NCI-H510A (cell line): ENCODE data around the gene SLC13A4.
"Not testable (repeated sequence)": the region's sequence is repeated elsewhere in the genome, so short reads cannot be mapped to it uniquely, and the experiment has no call there.

Source experiments
- DNase-seq: peaks from one replicate; lab custom pipeline; 2025; lab: John Stamatoyannopoulos, UW

The SLC13A4 gene

GRCh38 chr7:135728136-135728669 is at the start of gene SLC13A4:
TSS of gene SLC13A4 (minus strand) at chr7:135728186. CDS start at chr7:135727496, 690 bp downstream.
- no peak for DNase-seq

- DNase-seq: not testable (repeated sequence)
These were observed 47.9 kb upstream of the SLC13A4 start for GRCh38 chr7:135775915-135776314.

GRCh38 chr7:135775230-135775629 is 47.2 kb upstream of the SLC13A4 start:
- DNase-seq: no peak

- DNase-seq: peak; percentile 39
These were observed 46.3 kb upstream of the SLC13A4 start for GRCh38 chr7:135774284-135774683.

- peak; percentile 50 for DNase-seq
These were observed 45.5 kb upstream of the SLC13A4 start for GRCh38 chr7:135773464-135773863.

GRCh38 chr7:135772639-135773222 is 44.7 kb upstream of the SLC13A4 start:
- no peak for DNase-seq

GRCh38 chr7:135771961-135772638 is 44.1 kb upstream of the SLC13A4 start:
- no peak for DNase-seq

GRCh38 chr7:135771051-135771450 is 43.1 kb upstream of the SLC13A4 start:
- DNase-seq: no peak

GRCh38 chr7:135770139-135770710 is 42.2 kb upstream of the SLC13A4 start:
- no peak for DNase-seq

GRCh38 chr7:135769005-135769802 is 41.2 kb upstream of the SLC13A4 start:
- no peak for DNase-seq

- DNase-seq: no peak
These were observed 40.5 kb upstream of the SLC13A4 start for GRCh38 chr7:135768467-135768866.

- DNase-seq: no peak
These were observed 40.1 kb upstream of the SLC13A4 start for GRCh38 chr7:135768064-135768463.

GRCh38 chr7:135763261-135763660 is 35.3 kb upstream of the SLC13A4 start:
- no peak for DNase-seq

- no peak for DNase-seq
These were observed 33.9 kb upstream of the SLC13A4 start for GRCh38 chr7:135761751-135762488.

- DNase-seq: no peak
These were observed 31.5 kb upstream of the SLC13A4 start for GRCh38 chr7:135759532-135759931.

- no peak for DNase-seq
These were observed 30.5 kb upstream of the SLC13A4 start for GRCh38 chr7:135758531-135758932.

GRCh38 chr7:135757719-135758411 is 29.9 kb upstream of the SLC13A4 start:
- DNase-seq: no peak

GRCh38 chr7:135756191-135756590 is 28.2 kb upstream of the SLC13A4 start:
- no peak for DNase-seq

GRCh38 chr7:135755351-135755753 is 27.4 kb upstream of the SLC13A4 start:
- no peak for DNase-seq

- no peak for DNase-seq
These were observed 25.8 kb upstream of the SLC13A4 start for GRCh38 chr7:135753616-135754413.
